ENCODE results near the gene LBHD1. TPM values are rescaled to one million over a fixed set of nuclear protein-coding genes. Genes with fewer than 3 reads are reported as not detected.

LBHD1 gene
- total and polyA plus RNA-seq, 2 of the 13 experiments (the other 11 are each of a cell fraction or from before 2014, with no cell fraction given) = 3.2 to 3.7 TPM

GRCh38 chr11:62646825-62647608 lies 25.1 kb downstream of the LBHD1 start (continued):
- TF ChIP-seq BATF2 (CRISPR knock-in tag; IDR thresholded peaks at IDR 0.05) = 0 out of 2 replicates have a peak, but pooled peaks have one; percentile 34
- TF ChIP-seq AHR (CRISPR knock-in tag; IDR thresholded peaks at IDR 0.05) = no peak
- no peak for TF ChIP-seq ASH2L (IDR thresholded peaks at IDR 0.05; ENCODE audit: insufficient read length, low read depth, low read length)
- TF ChIP-seq ZMAT3 (CRISPR knock-in tag; conservative IDR thresholded peaks at IDR 0.05) = no peak
- peak; percentile 1; the same call in 1 of the 2 replicates for TF ChIP-seq PITX1 (CRISPR knock-in tag; IDR thresholded peaks at IDR 0.05)
- TF ChIP-seq HDAC6 (IDR thresholded peaks at IDR 0.05; ENCODE audit: low read depth, low read length) = no peak
- TF ChIP-seq, protein P1, sequence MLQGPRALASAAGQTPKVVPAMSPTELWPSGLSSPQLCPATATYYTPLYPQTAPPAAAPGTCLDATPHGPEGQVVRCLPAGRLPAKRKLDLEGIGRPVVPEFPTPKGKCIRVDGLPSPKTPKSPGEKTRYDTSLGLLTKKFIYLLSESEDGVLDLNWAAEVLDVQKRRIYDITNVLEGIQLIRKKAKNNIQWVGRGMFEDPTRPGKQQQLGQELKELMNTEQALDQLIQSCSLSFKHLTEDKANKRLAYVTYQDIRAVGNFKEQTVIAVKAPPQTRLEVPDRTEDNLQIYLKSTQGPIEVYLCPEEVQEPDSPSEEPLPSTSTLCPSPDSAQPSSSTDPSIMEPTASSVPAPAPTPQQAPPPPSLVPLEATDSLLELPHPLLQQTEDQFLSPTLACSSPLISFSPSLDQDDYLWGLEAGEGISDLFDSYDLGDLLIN (CRISPR knock-in tag; IDR thresholded peaks at IDR 0.05; ENCODE audit: borderline replicate concordance) = no peak

DNA sequence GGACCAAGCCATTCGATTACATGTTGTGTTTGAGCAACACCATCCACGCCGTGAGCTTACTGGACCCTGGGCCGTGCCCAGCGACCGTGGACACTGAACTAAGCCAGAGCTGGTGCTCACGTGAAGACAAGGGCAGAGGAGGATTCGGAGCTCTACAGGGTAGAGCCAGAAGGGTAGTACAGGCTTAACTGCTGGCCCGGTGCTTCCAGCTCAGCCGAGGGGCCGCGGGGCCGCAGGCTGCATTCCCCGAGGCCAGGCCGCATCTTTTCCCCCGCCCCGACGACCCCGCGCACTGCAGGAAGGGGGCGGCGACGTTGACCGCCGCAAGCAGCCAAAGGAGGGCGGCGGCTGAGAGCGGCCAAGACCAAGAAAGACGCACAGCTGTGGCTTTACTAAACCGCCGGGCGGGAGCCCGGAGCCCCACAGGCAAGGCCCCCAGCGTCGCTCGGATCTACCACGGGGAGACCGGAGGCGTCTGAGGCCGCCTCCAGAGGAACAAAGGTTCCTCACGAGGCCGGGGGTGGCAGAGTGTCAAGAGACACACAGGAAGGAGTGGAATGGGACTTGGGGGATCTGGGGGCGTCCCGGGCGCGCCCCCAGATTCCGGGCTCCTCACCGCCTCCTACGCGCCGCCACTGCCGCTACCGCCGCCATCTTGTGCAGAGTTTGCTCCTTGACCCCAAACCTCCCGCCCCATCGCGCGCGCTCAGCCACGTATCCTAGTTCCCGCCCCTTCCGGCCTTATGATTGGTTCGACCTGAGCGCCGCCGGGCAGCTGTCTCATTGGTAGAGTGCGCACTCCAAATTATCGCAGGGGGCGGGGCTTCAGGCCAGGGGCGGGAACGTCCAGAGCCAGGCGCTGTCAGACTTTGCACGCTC lies 25.9 kb downstream of the LBHD1 start, which contains the start of gene GANAB:
TSS of gene GANAB (minus strand) at position 668 of the 879 bp plus-strand sequence. CDS start at position 654, 14 bp downstream.
- in situ Hi-C loops (cut with HindIII; ENCODE audit: extremely low pct_ligation_motif_present, low pct_unique_long_range_greater_than_20kb) = no loop called here
- H4K20me1 ChIP-seq (ENCODE audit: insufficient read depth, low read length) = peaks cover 8% of the 10 kb centered on the region
- H3K79me2 ChIP-seq (ENCODE audit: insufficient read depth, low read length) = peaks cover 37% of the 10 kb centered on the region
- peak within 1 kb of the TSS; percentile 77 for H3K4me2 ChIP-seq (ENCODE audit: low read depth, low read length)
- H2AFZ ChIP-seq (ENCODE audit: low read length) = no peak within 1 kb of the TSS
- H3K9ac ChIP-seq (ENCODE audit: insufficient read depth, low read depth, low read length) = peak within 1 kb of the TSS; percentile 100
- TSS peak; percentile 75 for BruUV-seq (replicated peaks)
- FAIRE-seq = peak; percentile 64
- no peaks in the 10 kb centered on the region for H3K27me3 ChIP-seq (ENCODE audit: control insufficient read depth in 1 of 2, insufficient read depth in 2 of 2, low read length in 2 of 2)
- DNase-seq (ENCODE audit: low spot score) = peak; percentile 95
- H3K27ac ChIP-seq (ENCODE audit: extremely low read length, insufficient read depth, low read length) = peak within 1 kb of the TSS; percentile 98
- intact Hi-C loops (cut with micrococcal nuclease; ENCODE audit: unreplicated experiment) = no loop called here
- POLR2A ChIA-PET = interaction anchor here (0.7 to 5.0 kb wide), 20 partner anchors 10 to 831 kb away, joined by 3 to 98 read pairs (median 10); partner anchors contain the start of genes B3GAT3, C11orf98, CSKMT and EEF1G
- H3K36me3 ChIP-seq (replicated peaks in 1 of 2; ENCODE audit: control insufficient read depth in 1 of 2, insufficient read depth in 2 of 2, low read length in 2 of 2) = peaks cover 4 to 24% of the 10 kb centered on the region in 2 experiments; a peak in 3 of 5 replicates
- H3K4me3 ChIP-seq (replicated peaks in 1 of 3; ENCODE audit: insufficient read depth in 1 of 3, low read depth in 2 of 3, low read length in 3 of 3) = peak within 1 kb of the TSS; percentile 86 to 96 (median 90)
- CTCF ChIA-PET (ENCODE audit: low intra/inter-chr PET ratio, low total read pairs) = no interaction called here
- peaks cover 53% of the 10 kb centered on the region for H3K4me1 ChIP-seq (ENCODE audit: insufficient read depth, low read length)
- H3K9me3 ChIP-seq (ENCODE audit: low read length) = no peaks in the 10 kb centered on the region
- WGBS (ENCODE audit: low lambda C conversion rate) = under 1% methylated on average over 37 of the region's 73 CpGs
- peak; percentile 94 for ATAC-seq
- TF ChIP-seq SRSF1 (optimal IDR thresholded peaks at IDR 0.05; ENCODE audit: low read depth, low read length) (peak; percentile 91), TBX2 (CRISPR knock-in tag; IDR thresholded peaks at IDR 0.05; ENCODE audit: borderline replicate concordance) (0 out of 2 replicates have a peak, but pooled peaks have one; percentile 22), NFAT5 (CRISPR knock-in tag; IDR thresholded peaks at IDR 0.05) (no peak; the same call in none of the 2 replicates), RCOR2 (CRISPR knock-in tag; IDR thresholded peaks at IDR 0.05) (no peak), CHCHD3 (CRISPR knock-in tag; IDR thresholded peaks at IDR 0.05) (no peak), IRX3 (CRISPR knock-in tag; IDR thresholded peaks at IDR 0.05; ENCODE audit: borderline replicate concordance, low read depth) (peak; percentile 67; the same call in 1 of the 2 replicates)

Data from HepG2 (cell line).